ENCODE data around the gene HSPBAP1.

DNA sequence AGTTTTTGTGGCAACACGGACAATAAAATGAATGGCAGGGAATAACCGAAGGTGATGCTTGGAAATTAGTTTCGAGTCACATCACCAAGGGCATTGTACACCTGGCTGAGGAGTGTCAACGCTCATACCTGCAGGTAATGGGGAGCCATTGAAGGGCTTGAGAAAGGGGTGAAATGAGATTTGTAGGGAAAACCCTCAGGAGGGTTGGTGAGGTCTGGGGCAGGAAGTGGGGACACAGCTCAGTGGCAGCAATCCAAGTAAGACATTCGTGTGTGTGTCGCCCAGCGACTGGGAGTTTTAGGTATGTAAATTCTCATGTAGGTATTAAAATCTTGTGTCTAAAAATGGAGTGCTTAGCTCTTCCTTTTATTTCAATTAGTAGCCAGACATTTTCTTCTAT, 98.7 kb downstream of the HSPBAP1 start:
- no peak for TF ChIP-seq RNF2 (IDR thresholded peaks at IDR 0.05)
- no peak for TF ChIP-seq NRF1 (conservative IDR thresholded peaks at IDR 0.05 in 1 of 2, IDR thresholded peaks at IDR 0.05 in 1 of 2)
- TF ChIP-seq, protein P1, sequence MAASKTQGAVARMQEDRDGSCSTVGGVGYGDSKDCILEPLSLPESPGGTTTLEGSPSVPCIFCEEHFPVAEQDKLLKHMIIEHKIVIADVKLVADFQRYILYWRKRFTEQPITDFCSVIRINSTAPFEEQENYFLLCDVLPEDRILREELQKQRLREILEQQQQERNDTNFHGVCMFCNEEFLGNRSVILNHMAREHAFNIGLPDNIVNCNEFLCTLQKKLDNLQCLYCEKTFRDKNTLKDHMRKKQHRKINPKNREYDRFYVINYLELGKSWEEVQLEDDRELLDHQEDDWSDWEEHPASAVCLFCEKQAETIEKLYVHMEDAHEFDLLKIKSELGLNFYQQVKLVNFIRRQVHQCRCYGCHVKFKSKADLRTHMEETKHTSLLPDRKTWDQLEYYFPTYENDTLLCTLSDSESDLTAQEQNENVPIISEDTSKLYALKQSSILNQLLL (CRISPR knock-in tag; IDR thresholded peaks at IDR 0.05; ENCODE audit: borderline replicate concordance) = no peak
- TF ChIP-seq, protein P2, sequence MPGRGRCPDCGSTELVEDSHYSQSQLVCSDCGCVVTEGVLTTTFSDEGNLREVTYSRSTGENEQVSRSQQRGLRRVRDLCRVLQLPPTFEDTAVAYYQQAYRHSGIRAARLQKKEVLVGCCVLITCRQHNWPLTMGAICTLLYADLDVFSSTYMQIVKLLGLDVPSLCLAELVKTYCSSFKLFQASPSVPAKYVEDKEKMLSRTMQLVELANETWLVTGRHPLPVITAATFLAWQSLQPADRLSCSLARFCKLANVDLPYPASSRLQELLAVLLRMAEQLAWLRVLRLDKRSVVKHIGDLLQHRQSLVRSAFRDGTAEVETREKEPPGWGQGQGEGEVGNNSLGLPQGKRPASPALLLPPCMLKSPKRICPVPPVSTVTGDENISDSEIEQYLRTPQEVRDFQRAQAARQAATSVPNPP (IDR thresholded peaks at IDR 0.05; ENCODE audit: borderline replicate concordance, insufficient read depth, insufficient read length) = no peak
- no peak for TF ChIP-seq TCF7 (IDR thresholded peaks at IDR 0.05; ENCODE audit: borderline replicate concordance)
- no peak for TF ChIP-seq ZNF124 (CRISPR knock-in tag; IDR thresholded peaks at IDR 0.05)
- TF ChIP-seq CEBPB (tag; IDR thresholded peaks at IDR 0.05) = no peak
- TF ChIP-seq TAF1 (IDR thresholded peaks at IDR 0.05; ENCODE audit: control insufficient read depth, extremely low read depth, insufficient read depth, low read length, severe bottlenecking) = no peak
